HCT116 (cell line): ENCODE measurements around the gene OR4D6. TPM values are rescaled to one million over a fixed set of nuclear protein-coding genes. Genes with fewer than 3 reads are reported as not detected.

ENCODE experiments used
- ATAC-seq: fragments of 200-7000 bp; cut with Tn5 transposase; 2 replicates; pipeline ENCODE4 v1.9.1; 2020; ENCODE audit warnings: mild to moderate bottlenecking, moderate library complexity
- Bru-seq: library from RNA; stranded (reverse); fragments of 400-500 nt; gene quantifications from one replicate; lab custom pipeline; 2021; lab: Mats Ljungman, UMichigan
- BruChase-seq, 2 experiments: library from RNA; stranded (reverse); fragments of 400-500 nt; gene quantifications; one replicate each; lab custom pipeline; 2021; lab: Mats Ljungman, UMichigan
- BruUV-seq: library from RNA; stranded (reverse); fragments of 400-500 nt; replicated peaks from 2 replicates; lab custom pipeline; 2021; lab: Mats Ljungman, UMichigan
- CTCF ChIA-PET: fragments of 300-600 bp; sonication (Branson Sonifier 250); formaldehyde crosslinking; loops from one replicate; lab custom pipeline; 2021; ENCODE audit warnings: antibody characterized with exemption; lab: Charles Lee
- POLR2A ChIA-PET: fragments of 300-600, 350-600 bp; sonication (Branson Sonifier 250); formaldehyde crosslinking; loops from one replicate; lab custom pipeline; 2021; ENCODE audit warnings: antibody characterized with exemption; lab: Charles Lee
- RAD21 ChIA-PET, 2 experiments: fragments of 300-600 bp; sonication (Branson Sonifier 250); formaldehyde crosslinking; loops; one replicate each; lab custom pipeline; 2023; ENCODE audit warnings: low total read pairs in 2 of 2; ENCODE audit not compliant: uncharacterized antibody in 2 of 2, unreplicated experiment in 2 of 2, low non-redundant PET in 1 of 2; lab: Charles Lee
- DNase-seq: peaks from one replicate; pipeline ENCODE4 v3.0.0-alpha.2; 2010; ENCODE audit warnings: low read depth, low spot score
- H2AFZ ChIP-seq: fragments of 200-600 bp; shearing (Covaris generic), sonication (generic); 2 replicates; pipeline ENCODE4 v1.6.1; 2017; ENCODE audit warnings: low read depth, mixed run types, mixed read lengths, antibody characterized with exemption, low read length; ENCODE audit not compliant: poor library complexity, severe bottlenecking
- H3K27ac ChIP-seq: 2 replicates; pipeline ENCODE4 v1.5.1; 2012; ENCODE audit warnings: low read depth, low read length
- H3K27me3 ChIP-seq: fragments of 200-600 bp; sonication (generic); 2 replicates; pipeline ENCODE4 v1.6.1; 2016; ENCODE audit warnings: mixed run types, low read length, mixed read lengths; ENCODE audit not compliant: insufficient read depth
- H3K36me3 ChIP-seq, 2 experiments: fragments of 200-500 bp in 1 of 2; fragments of 200-600 bp in 1 of 2; sonication (Bioruptor generic) in 1 of 2; sonication (generic) in 1 of 2; 2 replicates each; pipeline versions ENCODE4 v1.5.1 to v1.6.1; 2014 to 2016; ENCODE audit warnings: low read length in 2 of 2, inconsistent platforms in 1 of 2, mixed read lengths in 1 of 2, mixed run types in 1 of 2; ENCODE audit not compliant: insufficient read depth in 2 of 2, control insufficient read depth in 1 of 2
- H3K4me1 ChIP-seq, 2 experiments: fragments of 200-600 bp in 1 of 2; sonication (generic) in 1 of 2; 2 replicates each; pipeline versions ENCODE4 v1.5.1 to v1.6.1; 2012 to 2017; ENCODE audit warnings: low read length in 2 of 2, inconsistent platforms in 1 of 2, mild to moderate bottlenecking in 1 of 2, mixed read lengths in 1 of 2, mixed run types in 1 of 2, moderate library complexity in 1 of 2; ENCODE audit not compliant: insufficient read depth in 2 of 2, control insufficient read depth in 1 of 2
- H3K4me2 ChIP-seq: fragments of 200-600 bp; sonication (generic); 2 replicates; pipeline ENCODE4 v1.6.1; 2017; ENCODE audit warnings: mixed run types, low read length, mixed read lengths
- H3K4me3 ChIP-seq, 2 experiments: fragments of 200-600 bp in 1 of 2; sonication (generic) in 1 of 2; replicated peaks in 1 of 2; 2 replicates each; pipeline ENCODE4 v1.5.1; 2011 to 2016; ENCODE audit warnings: low read length in 2 of 2, control low read depth in 1 of 2, low read depth in 1 of 2, mild to moderate bottlenecking in 1 of 2, mixed read lengths in 1 of 2, mixed run types in 1 of 2
- H3K79me2 ChIP-seq: fragments of 200-600 bp; sonication (generic); 2 replicates; pipeline ENCODE4 v1.6.1; 2017; ENCODE audit warnings: mild to moderate bottlenecking, mixed run types, low read length, moderate library complexity, mixed read lengths; ENCODE audit not compliant: insufficient read depth
- H3K9ac ChIP-seq: fragments of 200-600 bp; sonication (generic); 2 replicates; pipeline ENCODE4 v1.6.1; 2016; ENCODE audit warnings: low read length, mixed read lengths
- H3K9me2 ChIP-seq: fragments of 200-600 bp; sonication (generic), shearing (Covaris generic); 2 replicates; pipeline ENCODE4 v1.6.1; 2017; ENCODE audit warnings: mixed run types, mild to moderate bottlenecking, moderate library complexity; ENCODE audit not compliant: insufficient read depth
- H3K9me3 ChIP-seq, 2 experiments: fragments of 200-500 bp in 1 of 2; fragments of 200-600 bp in 1 of 2; sonication (Bioruptor generic) in 1 of 2; sonication (generic) in 1 of 2; 2 replicates each; pipeline ENCODE4 v1.6.1; 2014 to 2017; ENCODE audit warnings: low read length in 2 of 2, mixed read lengths in 2 of 2, inconsistent platforms in 1 of 2, low read depth in 1 of 2, mild to moderate bottlenecking in 1 of 2, mixed run types in 1 of 2, moderate library complexity in 1 of 2; ENCODE audit not compliant: control insufficient read depth in 1 of 2, insufficient read depth in 1 of 2
- H4K20me1 ChIP-seq: fragments of 200-600 bp; sonication (generic), shearing (Covaris generic); 2 replicates; pipeline ENCODE4 v1.6.1; 2017; ENCODE audit warnings: mixed run types, mild to moderate bottlenecking, moderate library complexity; ENCODE audit not compliant: insufficient read depth
- ATF3 ChIP-seq: IDR thresholded peaks from 2 replicates; pipeline ENCODE4 v1.6.1; 2012
- CBX3 ChIP-seq: IDR thresholded peaks from 2 replicates; pipeline ENCODE4 v1.6.1; 2012; ENCODE audit warnings: low read depth
- CEBPB ChIP-seq: IDR thresholded peaks from 2 replicates; pipeline ENCODE4 v1.6.1; 2012; ENCODE audit warnings: low read depth
- EGR1 ChIP-seq: IDR thresholded peaks from 2 replicates; pipeline ENCODE4 v1.6.1; 2012; ENCODE audit warnings: low read depth
- EZH2phosphoT487 ChIP-seq: fragments of 200-600 bp; IDR thresholded peaks from 2 replicates; pipeline ENCODE4 v1.6.1; 2018; ENCODE audit warnings: antibody characterized with exemption, borderline replicate concordance
- FOSL1 ChIP-seq: IDR thresholded peaks from 2 replicates; pipeline ENCODE4 v1.6.1; 2012; ENCODE audit warnings: low read depth
- JUND ChIP-seq: IDR thresholded peaks from 2 replicates; pipeline ENCODE4 v1.6.1; 2012
- POLR2A ChIP-seq: IDR thresholded peaks from 2 replicates; pipeline ENCODE4 v1.7.0; 2011; ENCODE audit warnings: borderline replicate concordance; ENCODE audit not compliant: insufficient read depth, insufficient read length; ENCODE audit errors: extremely low read depth
- POLR2AphosphoS5 ChIP-seq: IDR thresholded peaks from 2 replicates; pipeline ENCODE4 v1.6.1; 2011; ENCODE audit warnings: mild to moderate bottlenecking, low read depth, low read length, moderate library complexity
- RAD21 ChIP-seq: IDR thresholded peaks from 2 replicates; pipeline ENCODE4 v1.6.1; 2012; ENCODE audit warnings: low read depth, mild to moderate bottlenecking
- SIN3A ChIP-seq: IDR thresholded peaks from 2 replicates; pipeline ENCODE4 v1.6.1; 2012; ENCODE audit warnings: low read depth
- SP1 ChIP-seq: IDR thresholded peaks from 2 replicates; pipeline ENCODE4 v1.6.1; 2012; ENCODE audit warnings: low read depth
- SRF ChIP-seq: IDR thresholded peaks from 2 replicates; pipeline ENCODE4 v1.6.1; 2012; ENCODE audit warnings: low read depth
- TCF7L2 ChIP-seq: IDR thresholded peaks from 2 replicates; pipeline ENCODE4 v1.7.0; 2011; ENCODE audit warnings: borderline replicate concordance, inconsistent platforms; ENCODE audit not compliant: insufficient read depth, insufficient read length; ENCODE audit errors: extremely low read depth
- YY1 ChIP-seq: IDR thresholded peaks from 2 replicates; pipeline ENCODE4 v1.6.1; 2011; ENCODE audit warnings: low read length, low read depth, moderate library complexity, mild to moderate bottlenecking; ENCODE audit not compliant: insufficient replicate concordance; ENCODE audit errors: extremely low read depth
- ZNF274 ChIP-seq: fragments of 200-500 bp; sonication (Bioruptor generic); IDR thresholded peaks from 2 replicates; pipeline ENCODE4 v1.6.1; 2014; ENCODE audit warnings: mild to moderate bottlenecking, low read depth, low read length, inconsistent platforms
- intact Hi-C: fragments of 100-400 bp; cut with micrococcal nuclease; formaldehyde crosslinking; loops from 2 replicates; pipeline ENCODE4 v1.10.0; 2022
- long read RNA-seq: library from polyadenylated mRNA; unstranded; transcript quantifications from one replicate; pipeline ENCODE4 v2.0.0, GENCODE V29; 2021; ENCODE audit not compliant: unreplicated experiment
- polyA plus RNA-seq: library from polyadenylated mRNA; unstranded; fragments of >200 nt; gene quantifications from 2 replicates; pipeline ENCODE4 v1.2.1, GENCODE V29; 2012; ENCODE audit warnings: missing spikeins
- total RNA-seq: library from RNA; stranded (reverse); gene quantifications from one replicate; pipeline ENCODE4 v1.2.1, GENCODE V29; 2021; ENCODE audit not compliant: unreplicated experiment

Gene OR4D6
- not detected for total RNA-seq
- not detected in 2 replicates for polyA plus RNA-seq
- Bru-seq, nascent RNA, result not detected
- not detected for BruChase-seq, experiment 1, labeled RNA remaining after a 6-hour chase
- BruChase-seq, experiment 2, labeled RNA remaining after a 2-hour chase, result not detected
- long read RNA-seq, result 0 reads

GRCh38 chr11:59456661-59457060, at the start of gene OR4D6:
Gene OR4D6, plus strand, starts transcription at chr11:59456961. Its CDS starts 0 bp downstream, at chr11:59456961.
- Histone ChIP-seq H3K36me3 (no peaks in the 10 kb centered on the region), H4K20me1 (no peaks in the 10 kb centered on the region), H3K27ac (no peak within 1 kb of the TSS), H3K27me3 (no peaks in the 10 kb centered on the region), H3K4me1 (no peaks in the 10 kb centered on the region), H3K4me3 (no peak within 1 kb of the TSS), H2AFZ (no peak within 1 kb of the TSS), H3K9ac (no peak within 1 kb of the TSS), H3K4me2 (no peak within 1 kb of the TSS), H3K79me2 (no peaks in the 10 kb centered on the region), H3K9me2 (no peaks in the 10 kb centered on the region), H3K9me3 (no peaks in the 10 kb centered on the region)
- ChIA-PET CTCF (no interaction called here), POLR2A (no interaction called here), RAD21 (no interaction called here)
- TF ChIP-seq ATF3, result no peak
- no peak for ATAC-seq
- no TSS peak for BruUV-seq
- intact Hi-C loops, result no loop called here
- DNase-seq, result no peak

- H3K4me3 ChIP-seq, result no peak overlapping the region
- CTCF ChIA-PET, result interaction anchor here (1.0 kb wide), 1 partner anchor 13 kb away, joined by 3 read pairs; no protein-coding TSS in a partner anchor
- H3K9me2 ChIP-seq, result no peaks in the 10 kb centered on the region
- H3K79me2 ChIP-seq, result no peaks in the 10 kb centered on the region
- RAD21 ChIA-PET, result no interaction called here
- no peaks in the 10 kb centered on the region for H3K36me3 ChIP-seq
- POLR2A ChIA-PET, result no interaction called here
- no peak for ATAC-seq
- no peaks in the 10 kb centered on the region for H3K27me3 ChIP-seq
- peaks cover 0 to 5% of the 10 kb centered on the region in 2 experiments; a peak in 2 of 4 replicates for H3K9me3 ChIP-seq
- H3K4me1 ChIP-seq, result no peaks in the 10 kb centered on the region
- no peak overlapping the region for H3K27ac ChIP-seq
- H2AFZ ChIP-seq, result no peak overlapping the region
- TF ChIP-seq SP1, result no peak
- TF ChIP-seq POLR2A, result no peak
- no peak for TF ChIP-seq RAD21
- TF ChIP-seq JUND, result no peak
- TF ChIP-seq SRF, result no peak
- no peak for TF ChIP-seq YY1
- no peak for TF ChIP-seq SIN3A
- no peak for TF ChIP-seq ATF3
- TF ChIP-seq TCF7L2, result no peak
- no peak for TF ChIP-seq FOSL1
- no peak for TF ChIP-seq ZNF274
- no peak for TF ChIP-seq CBX3
- TF ChIP-seq POLR2AphosphoS5, result no peak
- TF ChIP-seq CEBPB, result no peak
- TF ChIP-seq EGR1, result no peak
- TF ChIP-seq EZH2phosphoT487, result no peak
- H4K20me1 ChIP-seq, result no peaks in the 10 kb centered on the region
- no TSS peak for BruUV-seq
- H3K9ac ChIP-seq, result no peak overlapping the region
- DNase-seq, result no peak
- no peak overlapping the region for H3K4me2 ChIP-seq
- intact Hi-C loops, result no loop called here
These were observed 43.1 kb upstream of the OR4D6 start for GRCh38 chr11:59413646-59414045.
